ENCODE data around the gene PLXNC1. TPM values are rescaled to one million over a fixed set of nuclear protein-coding genes. Genes with fewer than 3 reads are reported as not detected.

PLXNC1 gene
- total and polyA plus RNA-seq, 9 of the 15 experiments (the other 6 are each of a cell fraction or from before 2014, with no cell fraction given): 0.08 to 0.87 (median 0.28) TPM

- TF ChIP-seq CUX1 (CRISPR knock-in tag; IDR thresholded peaks at IDR 0.05) (no peak), RB1 (IDR thresholded peaks at IDR 0.05; ENCODE audit: low read depth) (peak; percentile 69; the same call in 1 of the 2 replicates), CHD4 (IDR thresholded peaks at IDR 0.05; ENCODE audit: insufficient read depth, insufficient replicate concordance, low read depth, low read length, poor library complexity, severe bottlenecking) (no peak), ATF6 (CRISPR knock-in tag; IDR thresholded peaks at IDR 0.05) (no peak), ETV1 (tag; conservative IDR thresholded peaks at IDR 0.05; ENCODE audit: low read depth) (no peak), NR0B1 (IDR thresholded peaks at IDR 0.05; ENCODE audit: partially characterized antibody) (no peak), POU5F1 (IDR thresholded peaks at IDR 0.05; ENCODE audit: borderline replicate concordance, low read depth, low read length, partially characterized antibody) (no peak), CBX2 (IDR thresholded peaks at IDR 0.05; ENCODE audit: insufficient read depth, low read length, poor library complexity, severe bottlenecking) (no peak), ETS1 (conservative IDR thresholded peaks at IDR 0.05; ENCODE audit: control insufficient read depth, low read depth, low read length) (0 out of 2 replicates have a peak, but pooled peaks have one; percentile 36), ZNF592 (IDR thresholded peaks at IDR 0.05) (no peak)
Observed at GRCh38 chr12:94100990-94101737, 47.2 kb upstream of the PLXNC1 start (continued).

All from K562 (cell line).